HepG2 (cell line): Measurements from ENCODE around the gene VAV2. TPM values are rescaled to one million over a fixed set of nuclear protein-coding genes. Genes with fewer than 3 reads are reported as not detected.

Experiments used
- FOXP1 ChIP-seq, 2 experiments: fragments of 450-650 bp in 1 of 2; IDR thresholded peaks; 2 replicates each; pipeline ENCODE4 v1.6.1; 2017 to 2018; ENCODE audit warnings: antibody characterized with exemption in 1 of 2
- HDAC1 ChIP-seq: sonication (generic); formaldehyde crosslinking; IDR thresholded peaks from 2 replicates; pipeline ENCODE4 v1.5.1; 2020; ENCODE audit warnings: mild to moderate bottlenecking, missing genetic modification reagents
- HES4 ChIP-seq: sonication (generic); formaldehyde crosslinking; IDR thresholded peaks from 2 replicates; pipeline ENCODE4 v1.9.0; 2021; ENCODE audit warnings: mild to moderate bottlenecking, missing genetic modification reagents, borderline replicate concordance
- IRF2 ChIP-seq: IDR thresholded peaks from 2 replicates; pipeline ENCODE4 v1.6.1; 2018; ENCODE audit warnings: missing genetic modification reagents, missing compliant biosample characterization
- KLF6 ChIP-seq: IDR thresholded peaks from 2 replicates; pipeline ENCODE4 v1.8.0; 2016; ENCODE audit warnings: missing biosample characterization, missing genetic modification reagents
- MTA1 ChIP-seq: sonication (generic); formaldehyde crosslinking; IDR thresholded peaks from 2 replicates; pipeline ENCODE4 v1.4.0; 2020; ENCODE audit warnings: missing genetic modification reagents, mild to moderate bottlenecking, borderline replicate concordance
- SOX5 ChIP-seq: IDR thresholded peaks from 2 replicates; pipeline ENCODE4 v1.6.1; 2016; ENCODE audit warnings: borderline replicate concordance
- TARDBP ChIP-seq: sonication (generic); formaldehyde crosslinking; IDR thresholded peaks from 2 replicates; pipeline ENCODE4 v1.8.0; 2022; ENCODE audit warnings: mild to moderate bottlenecking, missing genetic modification reagents
- TOPORS ChIP-seq: sonication (generic); formaldehyde crosslinking; IDR thresholded peaks from 2 replicates; pipeline ENCODE4 v1.8.0; 2023; ENCODE audit warnings: mild to moderate bottlenecking, missing genetic modification reagents
- ZNF24 ChIP-seq: fragments of 450-650 bp; IDR thresholded peaks from 2 replicates; pipeline ENCODE4 v1.6.1; 2017; ENCODE audit warnings: antibody characterized with exemption, mild to moderate bottlenecking
- ZNF430 ChIP-seq: sonication (generic); formaldehyde crosslinking; IDR thresholded peaks from 2 replicates; pipeline ENCODE4 v1.9.0; 2021; ENCODE audit warnings: mild to moderate bottlenecking, missing genetic modification reagents
- ZNF552 ChIP-seq: sonication (generic); formaldehyde crosslinking; IDR thresholded peaks from 2 replicates; pipeline ENCODE4 v1.9.0; 2022; ENCODE audit warnings: missing genetic modification reagents, mild to moderate bottlenecking, borderline replicate concordance
- ZNF891 ChIP-seq: sonication (generic); formaldehyde crosslinking; IDR thresholded peaks from 2 replicates; pipeline ENCODE4 v1.5.0; 2020; ENCODE audit warnings: mild to moderate bottlenecking, missing genetic modification reagents
- ZSCAN25 ChIP-seq: sonication (generic); formaldehyde crosslinking; IDR thresholded peaks from 2 replicates; pipeline ENCODE4 v1.8.0; 2022; ENCODE audit warnings: mild to moderate bottlenecking, missing genetic modification reagents
- polyA plus RNA-seq, 8 experiments: library from polyadenylated mRNA; depleted of rRNA in 3 of 8; stranded (reverse) in 7 of 8; unstranded in 1 of 8; fragments of >200 nt; fragmentation: Illumina TruSeq in 4 of 8; extraction: Trizol in 4 of 8; gene quantifications; 2 replicates each; pipeline versions ENCODE4 v1.2.1 to v1.2.3, GENCODE V29; 2011 to 2016; ENCODE audit warnings: low read depth in 4 of 8, missing spikeins in 1 of 8, mixed read lengths in 1 of 8; ENCODE audit not compliant: insufficient read depth in 1 of 8
- total RNA-seq, 5 experiments: library from RNA; depleted of rRNA; stranded (reverse); fragments of >200 nt; fragmentation: Illumina TruSeq; extraction: Trizol; gene quantifications; 2 replicates each; pipeline ENCODE4 v1.2.3, GENCODE V29; 2016; ENCODE audit warnings: low read depth in 1 of 5
- TF ChIP-seq, protein P1 (sequence below), 2 experiments: IDR thresholded peaks; 2 replicates each; pipeline ENCODE4 v1.6.1; 2011 to 2012; ENCODE audit warnings: low read length in 2 of 2, borderline replicate concordance in 1 of 2, low read depth in 1 of 2, mild to moderate bottlenecking in 1 of 2, moderate library complexity in 1 of 2
- TF ChIP-seq, protein P2 (sequence below): sonication (generic); formaldehyde crosslinking; IDR thresholded peaks from 2 replicates; pipeline ENCODE4 v1.5.0; 2020; ENCODE audit warnings: mild to moderate bottlenecking, missing genetic modification reagents, moderate library complexity
- TF ChIP-seq, protein P3 (sequence below): sonication (generic); formaldehyde crosslinking; IDR thresholded peaks from 2 replicates; pipeline ENCODE4 v1.4.0; 2020; ENCODE audit warnings: missing genetic modification reagents, borderline replicate concordance
- TF ChIP-seq, protein P4 (sequence below): IDR thresholded peaks from 2 replicates; pipeline ENCODE4 v1.6.1; 2018; ENCODE audit warnings: missing genetic modification reagents, mild to moderate bottlenecking, missing compliant biosample characterization

VAV2 gene
- total and polyA plus RNA-seq, 2 of the 13 experiments (the other 11 are each of a cell fraction or from before 2014, with no cell fraction given): 22.5 to 22.9 TPM

DNA sequence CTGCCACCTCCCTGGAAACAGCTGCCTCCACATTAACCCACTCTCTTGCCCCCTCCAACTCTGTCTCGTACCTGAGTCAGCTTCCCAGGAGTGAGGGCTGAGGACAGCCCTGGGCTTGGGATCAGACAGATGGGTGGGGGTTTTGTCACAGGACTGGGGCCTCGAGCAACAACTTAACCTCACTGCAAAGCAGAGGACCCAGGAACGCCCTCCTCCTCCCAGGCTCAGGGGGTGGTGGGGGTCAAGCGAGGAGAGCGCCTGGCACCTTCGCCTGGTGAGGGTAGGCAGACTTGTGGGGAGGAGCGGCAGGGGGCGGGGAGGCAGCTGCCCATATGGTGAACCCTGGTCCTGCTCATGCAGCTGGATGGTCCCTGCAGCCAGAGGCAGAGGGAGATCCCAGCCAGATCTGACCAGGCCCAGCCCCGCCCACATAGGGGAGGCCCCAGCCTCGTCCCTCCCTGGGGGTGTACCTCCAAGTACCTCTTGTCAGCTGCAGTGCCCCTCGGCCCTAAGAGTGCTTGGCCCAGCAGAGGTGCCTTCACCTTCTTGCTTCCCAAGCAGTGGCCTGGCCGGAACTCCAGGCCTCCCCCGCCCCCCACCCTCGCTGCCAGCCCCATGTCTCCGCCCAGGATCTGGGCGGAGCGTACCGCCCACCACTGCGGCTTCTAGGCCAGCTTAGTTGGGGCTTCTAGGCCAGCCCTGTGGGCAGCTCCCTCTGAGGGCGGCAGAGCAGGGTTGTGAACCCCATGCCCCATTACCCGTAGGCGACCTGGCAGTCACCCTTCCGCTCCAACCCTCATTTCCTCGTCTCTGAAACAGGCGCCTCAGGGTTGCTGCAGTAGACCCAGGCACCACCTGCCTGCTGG lies 254.1 kb downstream of the VAV2 start, which contains the start of gene SARDH (continued):
- TF ChIP-seq MTA1 (CRISPR knock-in tag): peak; percentile 68; the same call in 1 of the 2 replicates
- TF ChIP-seq SOX5 (CRISPR knock-in tag): peak; percentile 42; the same call in 1 of the 2 replicates
- TF ChIP-seq IRF2 (CRISPR knock-in tag): peak; percentile 17; the same call in 1 of the 2 replicates
- TF ChIP-seq, protein P1, sequence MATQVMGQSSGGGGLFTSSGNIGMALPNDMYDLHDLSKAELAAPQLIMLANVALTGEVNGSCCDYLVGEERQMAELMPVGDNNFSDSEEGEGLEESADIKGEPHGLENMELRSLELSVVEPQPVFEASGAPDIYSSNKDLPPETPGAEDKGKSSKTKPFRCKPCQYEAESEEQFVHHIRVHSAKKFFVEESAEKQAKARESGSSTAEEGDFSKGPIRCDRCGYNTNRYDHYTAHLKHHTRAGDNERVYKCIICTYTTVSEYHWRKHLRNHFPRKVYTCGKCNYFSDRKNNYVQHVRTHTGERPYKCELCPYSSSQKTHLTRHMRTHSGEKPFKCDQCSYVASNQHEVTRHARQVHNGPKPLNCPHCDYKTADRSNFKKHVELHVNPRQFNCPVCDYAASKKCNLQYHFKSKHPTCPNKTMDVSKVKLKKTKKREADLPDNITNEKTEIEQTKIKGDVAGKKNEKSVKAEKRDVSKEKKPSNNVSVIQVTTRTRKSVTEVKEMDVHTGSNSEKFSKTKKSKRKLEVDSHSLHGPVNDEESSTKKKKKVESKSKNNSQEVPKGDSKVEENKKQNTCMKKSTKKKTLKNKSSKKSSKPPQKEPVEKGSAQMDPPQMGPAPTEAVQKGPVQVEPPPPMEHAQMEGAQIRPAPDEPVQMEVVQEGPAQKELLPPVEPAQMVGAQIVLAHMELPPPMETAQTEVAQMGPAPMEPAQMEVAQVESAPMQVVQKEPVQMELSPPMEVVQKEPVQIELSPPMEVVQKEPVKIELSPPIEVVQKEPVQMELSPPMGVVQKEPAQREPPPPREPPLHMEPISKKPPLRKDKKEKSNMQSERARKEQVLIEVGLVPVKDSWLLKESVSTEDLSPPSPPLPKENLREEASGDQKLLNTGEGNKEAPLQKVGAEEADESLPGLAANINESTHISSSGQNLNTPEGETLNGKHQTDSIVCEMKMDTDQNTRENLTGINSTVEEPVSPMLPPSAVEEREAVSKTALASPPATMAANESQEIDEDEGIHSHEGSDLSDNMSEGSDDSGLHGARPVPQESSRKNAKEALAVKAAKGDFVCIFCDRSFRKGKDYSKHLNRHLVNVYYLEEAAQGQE (IDR thresholded peaks at IDR 0.05; ENCODE audit: borderline replicate concordance in 1 of 2, low read depth in 1 of 2, low read length in 2 of 2): peak in 1 of 2 experiments; percentile 43; a peak in 1 of 4 replicates
- TF ChIP-seq, protein P2, sequence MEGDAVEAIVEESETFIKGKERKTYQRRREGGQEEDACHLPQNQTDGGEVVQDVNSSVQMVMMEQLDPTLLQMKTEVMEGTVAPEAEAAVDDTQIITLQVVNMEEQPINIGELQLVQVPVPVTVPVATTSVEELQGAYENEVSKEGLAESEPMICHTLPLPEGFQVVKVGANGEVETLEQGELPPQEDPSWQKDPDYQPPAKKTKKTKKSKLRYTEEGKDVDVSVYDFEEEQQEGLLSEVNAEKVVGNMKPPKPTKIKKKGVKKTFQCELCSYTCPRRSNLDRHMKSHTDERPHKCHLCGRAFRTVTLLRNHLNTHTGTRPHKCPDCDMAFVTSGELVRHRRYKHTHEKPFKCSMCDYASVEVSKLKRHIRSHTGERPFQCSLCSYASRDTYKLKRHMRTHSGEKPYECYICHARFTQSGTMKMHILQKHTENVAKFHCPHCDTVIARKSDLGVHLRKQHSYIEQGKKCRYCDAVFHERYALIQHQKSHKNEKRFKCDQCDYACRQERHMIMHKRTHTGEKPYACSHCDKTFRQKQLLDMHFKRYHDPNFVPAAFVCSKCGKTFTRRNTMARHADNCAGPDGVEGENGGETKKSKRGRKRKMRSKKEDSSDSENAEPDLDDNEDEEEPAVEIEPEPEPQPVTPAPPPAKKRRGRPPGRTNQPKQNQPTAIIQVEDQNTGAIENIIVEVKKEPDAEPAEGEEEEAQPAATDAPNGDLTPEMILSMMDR (CRISPR knock-in tag): peak; percentile 26
- peak; percentile 68 for TF ChIP-seq TARDBP
- peak; percentile 53 for TF ChIP-seq HDAC1 (CRISPR knock-in tag)
- TF ChIP-seq HES4: peak; percentile 82
- no peak for TF ChIP-seq ZNF24
- TF ChIP-seq KLF6 (CRISPR knock-in tag): 0 out of 2 replicates have a peak, but pooled peaks have one; percentile 24
- TF ChIP-seq, protein P3, sequence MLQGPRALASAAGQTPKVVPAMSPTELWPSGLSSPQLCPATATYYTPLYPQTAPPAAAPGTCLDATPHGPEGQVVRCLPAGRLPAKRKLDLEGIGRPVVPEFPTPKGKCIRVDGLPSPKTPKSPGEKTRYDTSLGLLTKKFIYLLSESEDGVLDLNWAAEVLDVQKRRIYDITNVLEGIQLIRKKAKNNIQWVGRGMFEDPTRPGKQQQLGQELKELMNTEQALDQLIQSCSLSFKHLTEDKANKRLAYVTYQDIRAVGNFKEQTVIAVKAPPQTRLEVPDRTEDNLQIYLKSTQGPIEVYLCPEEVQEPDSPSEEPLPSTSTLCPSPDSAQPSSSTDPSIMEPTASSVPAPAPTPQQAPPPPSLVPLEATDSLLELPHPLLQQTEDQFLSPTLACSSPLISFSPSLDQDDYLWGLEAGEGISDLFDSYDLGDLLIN (CRISPR knock-in tag): 0 out of 2 replicates have a peak, but pooled peaks have one; percentile 62
- 0 out of 2 replicates have a peak, but pooled peaks have one; percentile 11 for TF ChIP-seq ZSCAN25 (CRISPR knock-in tag)
- peak; percentile 15; the same call in 1 of the 2 replicates for TF ChIP-seq ZNF891 (CRISPR knock-in tag)
- TF ChIP-seq, protein P4, sequence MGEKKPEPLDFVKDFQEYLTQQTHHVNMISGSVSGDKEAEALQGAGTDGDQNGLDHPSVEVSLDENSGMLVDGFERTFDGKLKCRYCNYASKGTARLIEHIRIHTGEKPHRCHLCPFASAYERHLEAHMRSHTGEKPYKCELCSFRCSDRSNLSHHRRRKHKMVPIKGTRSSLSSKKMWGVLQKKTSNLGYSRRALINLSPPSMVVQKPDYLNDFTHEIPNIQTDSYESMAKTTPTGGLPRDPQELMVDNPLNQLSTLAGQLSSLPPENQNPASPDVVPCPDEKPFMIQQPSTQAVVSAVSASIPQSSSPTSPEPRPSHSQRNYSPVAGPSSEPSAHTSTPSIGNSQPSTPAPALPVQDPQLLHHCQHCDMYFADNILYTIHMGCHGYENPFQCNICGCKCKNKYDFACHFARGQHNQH: peak; percentile 31
- no peak for TF ChIP-seq ZNF552 (CRISPR knock-in tag)
- 0 out of 2 replicates have a peak, but pooled peaks have one; percentile 46 for TF ChIP-seq ZNF430
- no peak for TF ChIP-seq FOXP1 (IDR thresholded peaks at IDR 0.05)
- TF ChIP-seq FOXP1 (CRISPR knock-in tag; IDR thresholded peaks at IDR 0.05): no peak
- TF ChIP-seq TOPORS (CRISPR knock-in tag): no peak
